HepG2 (cell line): ENCODE results near the gene TTBK1. TPM values are rescaled to one million over a fixed set of nuclear protein-coding genes. Genes with fewer than 3 reads are reported as not detected.

Experiments
- ATF4 ChIP-seq, 2 experiments: fragments of 450-650 bp in 1 of 2; sonication (generic) in 1 of 2; formaldehyde crosslinking; IDR thresholded peaks; 2 replicates each; pipeline versions ENCODE4 v1.5.0 to v1.8.0; 2020 to 2022; ENCODE audit warnings: mild to moderate bottlenecking in 1 of 2, missing genetic modification reagents in 1 of 2
- CREBL2 ChIP-seq: sonication (generic); formaldehyde crosslinking; IDR thresholded peaks from 2 replicates; pipeline ENCODE4 v1.8.1; 2023; ENCODE audit warnings: missing genetic modification reagents, mild to moderate bottlenecking, borderline replicate concordance
- ERF ChIP-seq: IDR thresholded peaks from 2 replicates; pipeline ENCODE4 v1.6.1; 2018; ENCODE audit warnings: missing biosample characterization, missing genetic modification reagents
- IRF1 ChIP-seq: sonication (generic); formaldehyde crosslinking; IDR thresholded peaks from 2 replicates; pipeline ENCODE4 v1.4.0; 2020; ENCODE audit warnings: low read depth, mild to moderate bottlenecking, missing genetic modification reagents
- KLF15 ChIP-seq: sonication (generic); formaldehyde crosslinking; IDR thresholded peaks from 2 replicates; pipeline ENCODE4 v1.8.1; 2023; ENCODE audit warnings: borderline replicate concordance, mild to moderate bottlenecking, inconsistent platforms, missing genetic modification reagents, mixed read lengths
- KLF9 ChIP-seq: IDR thresholded peaks from 2 replicates; pipeline ENCODE4 v1.6.1; 2016; ENCODE audit warnings: low read depth
- KMT2A ChIP-seq: sonication (generic); formaldehyde crosslinking; IDR thresholded peaks from 2 replicates; pipeline ENCODE4 v1.4.0; 2020; ENCODE audit warnings: missing genetic modification reagents
- MAFG ChIP-seq: sonication (generic); formaldehyde crosslinking; IDR thresholded peaks from 2 replicates; pipeline ENCODE4 v1.5.1; 2020; ENCODE audit warnings: mild to moderate bottlenecking, missing genetic modification reagents
- MEIS2 ChIP-seq: sonication (generic); formaldehyde crosslinking; IDR thresholded peaks from 2 replicates; pipeline ENCODE4 v1.9.0; 2021; ENCODE audit warnings: mild to moderate bottlenecking, missing genetic modification reagents
- MTERF4 ChIP-seq: sonication (generic); formaldehyde crosslinking; IDR thresholded peaks from 2 replicates; pipeline ENCODE4 v1.8.0; 2023; ENCODE audit warnings: mild to moderate bottlenecking, missing genetic modification reagents
- NCOA1 ChIP-seq: sonication (generic); formaldehyde crosslinking; IDR thresholded peaks from 2 replicates; pipeline ENCODE4 v1.9.0; 2021; ENCODE audit warnings: missing genetic modification reagents
- PHF20 ChIP-seq: sonication (generic); formaldehyde crosslinking; IDR thresholded peaks from 2 replicates; pipeline ENCODE4 v1.5.0; 2020; ENCODE audit warnings: mild to moderate bottlenecking, missing genetic modification reagents
- PRPF4 ChIP-seq: fragments of 200-400 bp; formaldehyde crosslinking; IDR thresholded peaks from 2 replicates; pipeline ENCODE4 v1.6.1; 2016; ENCODE audit warnings: low read length, low read depth; ENCODE audit not compliant: poor library complexity, severe bottlenecking
- RXRA ChIP-seq: sonication (generic); formaldehyde crosslinking; IDR thresholded peaks from 2 replicates; pipeline ENCODE4 v1.5.1; 2020; ENCODE audit warnings: missing genetic modification reagents
- SRSF4 ChIP-seq: fragments of 200-400 bp; formaldehyde crosslinking; IDR thresholded peaks from one replicate; pipeline ENCODE4 v1.6.1; 2018; ENCODE audit warnings: mild to moderate bottlenecking, low read depth, low read length, moderate library complexity; ENCODE audit not compliant: poor library complexity, severe bottlenecking
- TBP ChIP-seq: sonication (generic); formaldehyde crosslinking; IDR thresholded peaks from 2 replicates; pipeline ENCODE4 v1.5.0; 2020; ENCODE audit warnings: missing genetic modification reagents
- TEAD2 ChIP-seq: sonication (generic); formaldehyde crosslinking; IDR thresholded peaks from 2 replicates; pipeline ENCODE4 v1.9.0; 2021; ENCODE audit warnings: missing genetic modification reagents
- WIZ ChIP-seq: sonication (generic); formaldehyde crosslinking; IDR thresholded peaks from 2 replicates; pipeline ENCODE4 v1.5.1; 2020; ENCODE audit warnings: mild to moderate bottlenecking, missing genetic modification reagents
- ZMAT5 ChIP-seq: sonication (generic); formaldehyde crosslinking; IDR thresholded peaks from 2 replicates; pipeline ENCODE4 v1.5.0; 2020; ENCODE audit warnings: mild to moderate bottlenecking, low read depth, missing genetic modification reagents, borderline replicate concordance
- ZNF225 ChIP-seq: sonication (generic); formaldehyde crosslinking; IDR thresholded peaks from 2 replicates; pipeline ENCODE4 v1.4.0; 2020; ENCODE audit warnings: mild to moderate bottlenecking, missing genetic modification reagents
- ZNF562 ChIP-seq: sonication (generic); formaldehyde crosslinking; IDR thresholded peaks from 2 replicates; pipeline ENCODE4 v1.8.0; 2022; ENCODE audit warnings: missing genetic modification reagents, borderline replicate concordance
- ZNF672 ChIP-seq: sonication (generic); formaldehyde crosslinking; IDR thresholded peaks from 2 replicates; pipeline ENCODE4 v1.8.1; 2022; ENCODE audit warnings: missing genetic modification reagents
- ZNF773 ChIP-seq: sonication (generic); formaldehyde crosslinking; IDR thresholded peaks from 2 replicates; pipeline ENCODE4 v1.4.0; 2020; ENCODE audit warnings: missing genetic modification reagents, borderline replicate concordance
- ZUFSP ChIP-seq: sonication (generic); formaldehyde crosslinking; IDR thresholded peaks from 2 replicates; pipeline ENCODE4 v1.9.0; 2021; ENCODE audit warnings: missing genetic modification reagents, mild to moderate bottlenecking, borderline replicate concordance
- polyA plus RNA-seq, 8 experiments: library from polyadenylated mRNA; depleted of rRNA in 3 of 8; stranded (reverse) in 7 of 8; unstranded in 1 of 8; fragments of >200 nt; fragmentation: Illumina TruSeq in 4 of 8; extraction: Trizol in 4 of 8; gene quantifications; 2 replicates each; pipeline versions ENCODE4 v1.2.1 to v1.2.3, GENCODE V29; 2011 to 2016; ENCODE audit warnings: low read depth in 4 of 8, missing spikeins in 1 of 8, mixed read lengths in 1 of 8; ENCODE audit not compliant: insufficient read depth in 1 of 8
- total RNA-seq, 5 experiments: library from RNA; depleted of rRNA; stranded (reverse); fragments of >200 nt; fragmentation: Illumina TruSeq; extraction: Trizol; gene quantifications; 2 replicates each; pipeline ENCODE4 v1.2.3, GENCODE V29; 2016; ENCODE audit warnings: low read depth in 1 of 5

TTBK1 gene
- total and polyA plus RNA-seq, 2 of the 13 experiments (the other 11 are each of a cell fraction or from before 2014, with no cell fraction given), result 0.24 to 0.33 TPM

GRCh38 chr6:43247114-43247999 is 4.1 kb downstream of the TTBK1 start (continued):
- 0 out of 2 replicates have a peak, but pooled peaks have one; percentile 24 for TF ChIP-seq MTERF4
- TF ChIP-seq IRF1 (CRISPR knock-in tag), result no peak
- no peak for TF ChIP-seq ZNF672 (CRISPR knock-in tag)
- TF ChIP-seq SRSF4, result no peak
- peak; percentile 5; the same call in 1 of the 2 replicates for TF ChIP-seq RXRA
- TF ChIP-seq WIZ (CRISPR knock-in tag), result peak; percentile 76; the same call in 1 of the 2 replicates
- no peak for TF ChIP-seq MAFG (CRISPR knock-in tag)
- TF ChIP-seq NCOA1 (CRISPR knock-in tag), result no peak
- no peak for TF ChIP-seq TEAD2
- TF ChIP-seq PRPF4, result no peak
- TF ChIP-seq TBP, result peak; percentile 98
- TF ChIP-seq ZNF225 (CRISPR knock-in tag), result 0 out of 2 replicates have a peak, but pooled peaks have one; percentile 30
- no peak for TF ChIP-seq KLF9 (CRISPR knock-in tag)
- no peak for TF ChIP-seq ZUFSP (CRISPR knock-in tag)
- TF ChIP-seq PHF20 (CRISPR knock-in tag), result peak; percentile 63
- no peak for TF ChIP-seq ATF4 (CRISPR knock-in tag; IDR thresholded peaks at IDR 0.05)
- TF ChIP-seq KLF15 (CRISPR knock-in tag), result no peak
- TF ChIP-seq CREBL2 (CRISPR knock-in tag), result peak; percentile 43; the same call in 1 of the 2 replicates
- no peak for TF ChIP-seq ERF (CRISPR knock-in tag)
- TF ChIP-seq KMT2A (CRISPR knock-in tag), result no peak; the same call in 1 of the 2 replicates
- no peak for TF ChIP-seq ZMAT5 (CRISPR knock-in tag)
- TF ChIP-seq ZNF773 (CRISPR knock-in tag), result no peak
- no peak for TF ChIP-seq ZNF562 (CRISPR knock-in tag)
- no peak for TF ChIP-seq MEIS2 (CRISPR knock-in tag)
